H1 (cell line): ENCODE data around the gene UBB. TPM values are rescaled to one million over a fixed set of nuclear protein-coding genes. Genes with fewer than 3 reads are reported as not detected.

ENCODE experiments used
- CTCF ChIA-PET: fragments of 300-600 bp; sonication (Branson Sonifier 250); formaldehyde crosslinking; loops from one replicate; lab custom pipeline; 2021; ENCODE audit not compliant: partially characterized antibody; lab: Charles Lee
- POLR2A ChIA-PET: fragments of 300-600 bp; sonication (Branson Sonifier 250); formaldehyde crosslinking; loops from one replicate; lab custom pipeline; 2021; ENCODE audit warnings: inconsistent platforms; ENCODE audit not compliant: partially characterized antibody; lab: Charles Lee
- DNase-seq, 2 experiments: peaks; one replicate each; pipeline versions ENCODE4 v3.0.0 to v3.0.0-alpha.2; 2010 to 2022; ENCODE audit warnings: low spot score in 2 of 2, low read depth in 1 of 2, mixed read lengths in 1 of 2
- FAIRE-seq: peaks from 2 replicates; lab custom pipeline; 2011; peaks lifted over from hg19 to GRCh38; lab: Jason Lieb, UNC
- H2AFZ ChIP-seq: 2 replicates; pipeline ENCODE4 v1.8.1; 2012; ENCODE audit warnings: low read length, inconsistent platforms
- H2AK5ac ChIP-seq: 2 replicates; pipeline ENCODE4 v1.6.1; 2013; ENCODE audit warnings: low read depth, low read length
- H2BK120ac ChIP-seq: replicated peaks from 2 replicates; pipeline ENCODE3; 2013; ENCODE audit warnings: low read depth, low read length, inconsistent platforms
- H2BK12ac ChIP-seq: 2 replicates; pipeline ENCODE4 v1.6.1; 2013; ENCODE audit warnings: low read depth, low read length
- H2BK15ac ChIP-seq: 2 replicates; pipeline ENCODE4 v1.6.1; 2013; ENCODE audit warnings: low read length
- H2BK20ac ChIP-seq: 2 replicates; pipeline ENCODE4 v1.6.1; 2013; ENCODE audit warnings: low read length
- H2BK5ac ChIP-seq: 2 replicates; pipeline ENCODE4 v1.6.1; 2013; ENCODE audit warnings: low read depth, low read length
- H3K14ac ChIP-seq: 2 replicates; pipeline ENCODE4 v1.6.1; 2013; ENCODE audit warnings: inconsistent platforms; ENCODE audit not compliant: insufficient read length
- H3K18ac ChIP-seq: 2 replicates; pipeline ENCODE4 v1.6.1; 2013; ENCODE audit warnings: low read length; ENCODE audit errors: extremely low read depth
- H3K23ac ChIP-seq: 2 replicates; pipeline ENCODE4 v1.6.1; 2013; ENCODE audit warnings: inconsistent platforms; ENCODE audit not compliant: insufficient read length
- H3K23me2 ChIP-seq: 2 replicates; pipeline ENCODE4 v1.6.1; 2013; ENCODE audit warnings: low read depth, low read length
- H3K27ac ChIP-seq: 2 replicates; pipeline ENCODE4 v1.6.1; 2011; ENCODE audit warnings: low read depth, low read length, inconsistent platforms
- H3K27me3 ChIP-seq, 4 experiments: replicated peaks in 1 of 4; 1 replicate in 1 of 4; 2 replicates in 3 of 4; pipeline versions ENCODE4 v1.6.1 to v1.8.1; 2011 to 2013; ENCODE audit warnings: low read length in 3 of 4, mild to moderate bottlenecking in 3 of 4, inconsistent platforms in 2 of 4, mixed read lengths in 2 of 4, moderate library complexity in 1 of 4; ENCODE audit not compliant: control insufficient read depth in 3 of 4, insufficient read depth in 3 of 4; ENCODE audit errors: extremely low read depth in 1 of 4
- H3K36me3 ChIP-seq, 4 experiments: 2 replicates each; pipeline versions ENCODE4 v1.6.1 to v1.8.1; 2011 to 2013; ENCODE audit warnings: mild to moderate bottlenecking in 4 of 4, low read length in 3 of 4, moderate library complexity in 2 of 4, control low read depth in 1 of 4, inconsistent platforms in 1 of 4; ENCODE audit not compliant: insufficient read depth in 4 of 4, control insufficient read depth in 2 of 4
- H3K4ac ChIP-seq: replicated peaks from 2 replicates; pipeline ENCODE3; 2013; ENCODE audit warnings: low read length, low read depth, mixed read lengths, inconsistent platforms; ENCODE audit not compliant: insufficient read length
- H3K4me1 ChIP-seq, 4 experiments: replicated peaks in 1 of 4; 1 replicate in 1 of 4; 2 replicates in 3 of 4; pipeline versions ENCODE4 v1.6.1 to v1.8.1; 2011 to 2013; ENCODE audit warnings: low read length in 3 of 4, inconsistent platforms in 2 of 4, mixed read lengths in 1 of 4; ENCODE audit not compliant: insufficient read depth in 4 of 4, control insufficient read depth in 3 of 4
- H3K4me2 ChIP-seq, 2 experiments: 2 replicates each; pipeline versions ENCODE4 v1.6.1 to v1.8.1; 2011 to 2013; ENCODE audit warnings: low read depth in 2 of 2, low read length in 2 of 2, control low read depth in 1 of 2, inconsistent platforms in 1 of 2, mild to moderate bottlenecking in 1 of 2; ENCODE audit not compliant: insufficient read depth in 1 of 2
- H3K4me3 ChIP-seq, 4 experiments: fragments of 200-600, 300-600 bp in 1 of 4; sonication (generic), shearing (Covaris generic), sonication (Bioruptor Twin) in 1 of 4; 2 replicates each; pipeline versions ENCODE4 v1.5.1 to v1.8.1; 2011 to 2016; ENCODE audit warnings: low read length in 4 of 4, low read depth in 3 of 4, control low read depth in 2 of 4, inconsistent platforms in 2 of 4, mild to moderate bottlenecking in 2 of 4, mixed read lengths in 1 of 4, moderate library complexity in 1 of 4; ENCODE audit not compliant: insufficient read depth in 2 of 4; ENCODE audit errors: extremely low read depth in 1 of 4
- H3K56ac ChIP-seq: replicated peaks from 2 replicates; pipeline ENCODE3; 2013; ENCODE audit warnings: low read depth, mild to moderate bottlenecking, mixed read lengths, low read length, inconsistent platforms; ENCODE audit not compliant: insufficient read length
- H3K79me1 ChIP-seq: 2 replicates; pipeline ENCODE4 v1.6.1; 2013; ENCODE audit warnings: low read depth, low read length, control low read depth
- H3K79me2 ChIP-seq, 2 experiments: 2 replicates each; pipeline versions ENCODE4 v1.6.1 to v1.8.1; 2012 to 2013; ENCODE audit warnings: low read length in 2 of 2, mild to moderate bottlenecking in 2 of 2, inconsistent platforms in 1 of 2; ENCODE audit not compliant: insufficient read depth in 2 of 2, control insufficient read depth in 1 of 2
- H3K9ac ChIP-seq, 4 experiments: replicated peaks in 1 of 4; 1 replicate in 1 of 4; 2 replicates in 3 of 4; pipeline versions ENCODE4 v1.6.1 to v1.8.1; 2011 to 2013; ENCODE audit warnings: low read depth in 3 of 4, low read length in 3 of 4, control low read depth in 2 of 4, mild to moderate bottlenecking in 2 of 4, moderate library complexity in 2 of 4, inconsistent platforms in 1 of 4; ENCODE audit errors: extremely low read depth in 1 of 4
- H3K9me3 ChIP-seq, 2 experiments: 2 replicates each; pipeline versions ENCODE4 v1.6.1 to v1.8.1; 2012 to 2013; ENCODE audit warnings: mild to moderate bottlenecking in 2 of 2, moderate library complexity in 2 of 2, control low read depth in 1 of 2, inconsistent platforms in 1 of 2, low read depth in 1 of 2, low read length in 1 of 2, mixed read lengths in 1 of 2; ENCODE audit not compliant: insufficient read depth in 2 of 2
- H4K20me1 ChIP-seq, 2 experiments: replicated peaks in 1 of 2; 2 replicates each; pipeline versions ENCODE3 to v1.8.1; 2011 to 2013; ENCODE audit warnings: inconsistent platforms in 2 of 2, low read length in 2 of 2, mild to moderate bottlenecking in 1 of 2; ENCODE audit not compliant: insufficient read depth in 2 of 2, control insufficient read depth in 1 of 2
- H4K5ac ChIP-seq: 2 replicates; pipeline ENCODE4 v1.6.1; 2013; ENCODE audit warnings: low read length, low read depth, mixed read lengths, inconsistent platforms; ENCODE audit not compliant: insufficient read length
- H4K8ac ChIP-seq: 2 replicates; pipeline ENCODE4 v1.8.0; 2013; ENCODE audit warnings: mild to moderate bottlenecking, moderate library complexity, low read length, inconsistent platforms; ENCODE audit not compliant: insufficient read depth; ENCODE audit errors: extremely low read depth
- H4K91ac ChIP-seq: replicated peaks from 2 replicates; pipeline ENCODE3; 2013; ENCODE audit warnings: low read length, mixed read lengths, inconsistent platforms; ENCODE audit not compliant: insufficient read length
- ASH2L ChIP-seq: fragments of 200-600, 300-600 bp; sonication (generic); IDR thresholded peaks from one replicate; pipeline ENCODE4 v1.7.1; 2017; ENCODE audit warnings: low read length
- CBX8 ChIP-seq: fragments of 300-800, 300-1000 bp; sonication (generic); IDR thresholded peaks from 2 replicates; pipeline ENCODE4 v1.7.1; 2016; ENCODE audit warnings: low read depth, low read length, borderline replicate concordance
- CEBPB ChIP-seq: IDR thresholded peaks from 2 replicates; pipeline ENCODE4 v1.6.1; 2012; ENCODE audit warnings: low read depth, low read length
- EGR1 ChIP-seq: IDR thresholded peaks from 2 replicates; pipeline ENCODE4 v1.6.1; 2011; ENCODE audit warnings: low read depth, low read length, borderline replicate concordance
- HDAC2 ChIP-seq, 2 experiments: fragments of 300-600 bp in 1 of 2; sonication (generic) in 1 of 2; IDR thresholded peaks; 2 replicates each; pipeline ENCODE4 v1.6.1; 2011 to 2012; ENCODE audit warnings: low read depth in 2 of 2, low read length in 2 of 2, mild to moderate bottlenecking in 2 of 2, moderate library complexity in 2 of 2, borderline replicate concordance in 1 of 2, inconsistent platforms in 1 of 2
- HDAC6 ChIP-seq: IDR thresholded peaks from one replicate; pipeline ENCODE4 v1.7.1; 2012; ENCODE audit warnings: low read depth, mild to moderate bottlenecking, inconsistent platforms, low read length, moderate library complexity
- NANOG ChIP-seq: IDR thresholded peaks from 2 replicates; pipeline ENCODE4 v1.6.1; 2011; ENCODE audit warnings: low read length, low read depth, mild to moderate bottlenecking, inconsistent platforms; ENCODE audit not compliant: insufficient read depth, poor library complexity, severe bottlenecking
- RAD21 ChIP-seq, 2 experiments: IDR thresholded peaks in 1 of 2; conservative IDR thresholded peaks in 1 of 2; 2 replicates each; pipeline ENCODE4 v1.6.1; 2011; ENCODE audit warnings: low read depth in 2 of 2, low read length in 2 of 2, improper control_type of control experiment in 1 of 2, inconsistent platforms in 1 of 2, mild to moderate bottlenecking in 1 of 2, moderate library complexity in 1 of 2
- RFX5 ChIP-seq: IDR thresholded peaks from 2 replicates; pipeline ENCODE4 v1.6.1; 2011; ENCODE audit warnings: low read depth, low read length, improper control_type of control experiment, borderline replicate concordance
- TAF7 ChIP-seq: optimal IDR thresholded peaks from 2 replicates; pipeline ENCODE3; 2011; ENCODE audit warnings: low read depth, mild to moderate bottlenecking, inconsistent platforms, low read length, moderate library complexity, borderline replicate concordance
- WGBS, 2 experiments: shearing (Covaris generic) in 1 of 2; methylation state at CpG; one replicate each; pipeline versions ENCODE4 v1.1.6 to v1.1.7; 2013 to 2015; ENCODE audit warnings: low lambda C conversion rate in 2 of 2, mixed read lengths in 2 of 2, inconsistent platforms in 1 of 2, low coverage in 1 of 2, missing lambda C conversion rate in 1 of 2; ENCODE audit not compliant: insufficient replicate concordance in 2 of 2, insufficient coverage in 1 of 2, insufficient read length in 1 of 2; ENCODE audit errors: extremely low coverage in 1 of 2, missing lambda C conversion rate in 1 of 2; 5-methylcytosine and 5-hydroxymethylcytosine counted together
- polyA plus RNA-seq, 7 experiments: library from polyadenylated mRNA; depleted of rRNA in 3 of 7; stranded (reverse) in 5 of 7; unstranded in 2 of 7; fragments of >200 nt in 5 of 7; fragments of 200-250 nt in 2 of 7; gene quantifications; 1 replicate in 5 of 7; 2 replicates in 1 of 7; 4 replicates in 1 of 7; pipeline versions ENCODE4 v1.2.1 to v1.2.3, GENCODE V29; 2011 to 2013; ENCODE audit warnings: missing spikeins in 2 of 7, mixed read lengths in 2 of 7
- total RNA-seq: library from RNA; stranded (reverse); fragmentation: NEBNext Ultra II Directional; extraction: Animal tissue kit (Norgen Biotek cat#: 25700); gene quantifications from 2 replicates; pipeline ENCODE4 v1.2.1, GENCODE V29; 2021

Gene UBB
- total and polyA plus RNA-seq, 2 of the 8 experiments (the other 6 are each of a cell fraction or from before 2014, with no cell fraction given), result 1,597 to 1,605 TPM

GRCh38 chr17:16351831-16352230 is 29.1 kb upstream of the UBB start:
- H3K36me3 ChIP-seq, result peaks cover 20 to 29% (median 24%) of the 10 kb centered on the region in 4 experiments
- no peak overlapping the region for H4K91ac ChIP-seq
- 11% methylated on average over 10 of the region's 10 CpGs; no CpG with 5 or more reads in 1 of the 2 experiments for WGBS, 2 experiments
- no peak overlapping the region for H2BK12ac ChIP-seq
- no peak overlapping the region for H3K23ac ChIP-seq
- H3K14ac ChIP-seq, result no peak overlapping the region
- H3K4me1 ChIP-seq, result 0 out of 7 replicates have a peak, but pooled peaks cover 0 to 2% (median 0%) of the 10 kb centered on the region in 4 experiments
- no peaks in the 10 kb centered on the region for H3K79me1 ChIP-seq
- H3K79me2 ChIP-seq, result peaks cover 0 to 34% of the 10 kb centered on the region in 2 experiments; a peak in 2 of 4 replicates
- peak overlapping the region; percentile 55; the same call in 1 of the 2 replicates for H3K27ac ChIP-seq
- H2BK5ac ChIP-seq, result no peak overlapping the region
- H3K56ac ChIP-seq, result no peak overlapping the region
- DNase-seq (no peak), FAIRE-seq (no peak)
- peaks cover 0 to 3% of the 10 kb centered on the region in 2 experiments for H4K20me1 ChIP-seq
- no peak overlapping the region for H4K8ac ChIP-seq
- H4K5ac ChIP-seq, result no peak overlapping the region
- H2AFZ ChIP-seq, result no peak overlapping the region
- ChIA-PET CTCF (interaction anchor here (0.9 to 5.7 kb wide), 5 partner anchors 9 to 133 kb away, joined by 3 to 44 read pairs (median 5); no protein-coding TSS in a partner anchor), POLR2A (interaction anchor here (0.9 to 6.7 kb wide), 17 partner anchors 10 to 151 kb away, joined by 3 to 71 read pairs (median 5); partner anchors contain the start of genes NCOR1, PIGL and UBB)
- no peaks in the 10 kb centered on the region for H3K9me3 ChIP-seq
- no peaks in the 10 kb centered on the region; a peak in 1 of 7 replicates for H3K27me3 ChIP-seq
- H3K23me2 ChIP-seq, result peaks cover 2% of the 10 kb centered on the region; the same call in 1 of the 2 replicates
- no peak overlapping the region for H2AK5ac ChIP-seq
- H2BK120ac ChIP-seq, result no peak overlapping the region
- H2BK15ac ChIP-seq, result no peak overlapping the region
- H2BK20ac ChIP-seq, result no peak overlapping the region
- TF ChIP-seq RFX5 (no peak), ASH2L (no peak), EGR1 (no peak), HDAC6 (no peak), NANOG (no peak), CEBPB (no peak), CBX8 (no peak), RAD21 (IDR thresholded peaks at IDR 0.05 in 1 of 2, conservative IDR thresholded peaks at IDR 0.05 in 1 of 2; ENCODE audit: low read depth in 2 of 2, low read length in 2 of 2) (no peak), HDAC2 (IDR thresholded peaks at IDR 0.05; ENCODE audit: borderline replicate concordance in 1 of 2, low read depth in 2 of 2, low read length in 2 of 2) (no peak), TAF7 (no peak)
- peak overlapping the region; percentile 84 to 96 (median 91) for H3K9ac ChIP-seq
- peak overlapping the region; percentile 66 to 78 for H3K4me2 ChIP-seq
- H3K4me3 ChIP-seq, result peak overlapping the region; percentile 78 to 95 (median 86)
- no peak overlapping the region for H3K4ac ChIP-seq
- H3K18ac ChIP-seq, result peak overlapping the region; percentile 51; the same call in 1 of the 2 replicates
